Right lobe of liver (tissue), 4 donors: ENCODE results near the gene POMGNT1.

Experiments
- CTCF ChIP-seq, 4 donors: fragments of 200-600 bp in 3 of 4; fragments of 450-650 bp in 1 of 4; IDR thresholded peaks; one replicate each; pipeline versions ENCODE4 v1.5.1 to v1.8.0; 2016 to 2022; ENCODE audit warnings: antibody characterized with exemption in 4 of 4, mild to moderate bottlenecking in 2 of 4
- POLR2A ChIP-seq: fragments of 450-650 bp; IDR thresholded peaks from one replicate; pipeline ENCODE4 v1.6.1; 2017; ENCODE audit warnings: antibody characterized with exemption, mild to moderate bottlenecking
- donor health status: DM: no; HTN: no; CAD: no.
- donor health status: DM: no; HTN: no; CAD: no.
- donor health status: DM: no; HTN: yes; CAD: no.

DNA sequence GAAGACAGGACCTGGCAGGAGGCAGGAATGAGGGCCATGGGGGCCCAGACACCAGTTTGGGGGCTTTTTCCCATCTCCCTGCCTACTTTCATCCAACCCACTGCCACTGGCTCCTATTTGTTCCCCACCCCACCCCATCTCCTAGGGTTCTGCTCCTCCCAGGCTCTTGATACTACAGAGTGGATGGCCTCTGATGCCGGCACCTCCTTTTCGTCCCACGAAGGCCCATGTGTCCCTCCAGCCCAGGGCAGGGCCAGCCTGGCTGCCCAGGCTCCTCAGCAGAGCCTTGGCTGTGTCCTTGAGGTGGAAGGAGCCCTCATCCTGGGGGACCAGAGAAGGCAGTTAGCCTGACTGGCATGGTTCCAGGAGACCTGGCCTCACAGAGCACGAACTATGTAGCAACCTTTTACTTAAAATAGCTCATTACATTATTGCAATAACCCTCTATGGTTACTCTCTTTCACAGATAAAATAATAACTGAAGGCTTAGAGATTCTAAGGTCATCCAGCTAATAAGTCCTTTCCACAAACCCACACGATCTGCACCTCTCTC is 3.5 kb downstream of the POMGNT1 start:
- TF ChIP-seq CTCF (IDR thresholded peaks at IDR 0.05) (no peak), POLR2A (no peak)
